Spleen (tissue), 7 donors: ENCODE data around the gene BIN1.

Source experiments
- POLR2A ChIP-seq, 3 donors: fragments of 450-650 bp; IDR thresholded peaks; one replicate each; pipeline ENCODE4 v1.5.1; 2017; ENCODE audit warnings: antibody characterized with exemption in 3 of 3, mild to moderate bottlenecking in 1 of 3
- POLR2AphosphoS5 ChIP-seq, 3 donors: sonication (generic); formaldehyde crosslinking; IDR thresholded peaks; one replicate each; pipeline ENCODE4 v1.5.1; 2017; ENCODE audit warnings: antibody characterized with exemption in 3 of 3
- TF ChIP-seq, protein P1 (sequence below), 11 experiments: fragments of 200-600 bp in 7 of 11; fragments of 450-650 bp in 4 of 11; sonication (generic) in 4 of 11; IDR thresholded peaks in 8 of 11; conservative IDR thresholded peaks in 3 of 11; 1 replicate in 7 of 11; 2 replicates in 4 of 11; pipeline versions ENCODE4 v1.4.0 to v1.8.0; 2016 to 2021; ENCODE audit warnings: antibody characterized with exemption in 11 of 11, inconsistent platforms in 4 of 11, mild to moderate bottlenecking in 1 of 11
- donor health status: DM: no; HTN: no; CAD: no; lungs with moderate emphysema.
- donor health status: DM: no; HTN: no; CAD: no.
- donor health status: DM: no; HTN: no; CAD: no.

DNA sequence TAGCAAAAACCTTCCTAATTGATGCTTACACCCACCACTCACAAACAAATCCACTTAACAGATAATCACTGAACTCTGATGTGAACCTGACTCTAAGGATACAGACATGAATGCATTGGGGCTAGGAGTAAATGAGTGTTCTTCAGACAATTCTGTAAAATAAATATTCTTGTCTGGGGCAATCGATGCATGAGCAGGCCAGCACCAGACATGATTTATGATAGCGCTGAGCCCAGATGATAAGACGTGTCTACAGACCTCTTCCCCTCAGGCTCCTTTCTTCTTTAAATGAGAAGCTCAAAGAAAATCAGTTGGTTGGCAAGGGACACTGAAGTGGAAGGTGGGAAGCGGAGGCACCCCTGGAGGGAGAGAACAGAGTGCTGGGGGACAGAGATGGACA is 27.3 kb upstream of the BIN1 start:
- no peak for TF ChIP-seq POLR2AphosphoS5 (IDR thresholded peaks at IDR 0.05)
- TF ChIP-seq, protein P1, sequence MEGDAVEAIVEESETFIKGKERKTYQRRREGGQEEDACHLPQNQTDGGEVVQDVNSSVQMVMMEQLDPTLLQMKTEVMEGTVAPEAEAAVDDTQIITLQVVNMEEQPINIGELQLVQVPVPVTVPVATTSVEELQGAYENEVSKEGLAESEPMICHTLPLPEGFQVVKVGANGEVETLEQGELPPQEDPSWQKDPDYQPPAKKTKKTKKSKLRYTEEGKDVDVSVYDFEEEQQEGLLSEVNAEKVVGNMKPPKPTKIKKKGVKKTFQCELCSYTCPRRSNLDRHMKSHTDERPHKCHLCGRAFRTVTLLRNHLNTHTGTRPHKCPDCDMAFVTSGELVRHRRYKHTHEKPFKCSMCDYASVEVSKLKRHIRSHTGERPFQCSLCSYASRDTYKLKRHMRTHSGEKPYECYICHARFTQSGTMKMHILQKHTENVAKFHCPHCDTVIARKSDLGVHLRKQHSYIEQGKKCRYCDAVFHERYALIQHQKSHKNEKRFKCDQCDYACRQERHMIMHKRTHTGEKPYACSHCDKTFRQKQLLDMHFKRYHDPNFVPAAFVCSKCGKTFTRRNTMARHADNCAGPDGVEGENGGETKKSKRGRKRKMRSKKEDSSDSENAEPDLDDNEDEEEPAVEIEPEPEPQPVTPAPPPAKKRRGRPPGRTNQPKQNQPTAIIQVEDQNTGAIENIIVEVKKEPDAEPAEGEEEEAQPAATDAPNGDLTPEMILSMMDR (IDR thresholded peaks at IDR 0.05 in 8 of 11, conservative IDR thresholded peaks at IDR 0.05 in 3 of 11): no peak
- TF ChIP-seq POLR2A (IDR thresholded peaks at IDR 0.05): no peak
